Measurements from ENCODE around the gene ATP8A1.

GRCh38 chr4:42605264-42605663 lies 51.6 kb downstream of the ATP8A1 start:
- TF ChIP-seq CTCF (IDR thresholded peaks at IDR 0.05; ENCODE audit: low read depth, low read length, poor library complexity, severe bottlenecking) (no peak), EZH2phosphoT487 (IDR thresholded peaks at IDR 0.05; ENCODE audit: borderline replicate concordance, low read length) (no peak)
